GM04503 (cell line): ENCODE data around the gene VAPA.
A peak's percentile ranks its signal among the peaks of the same experiment; 100 is the strongest.
"Not testable (repeated sequence)": the region's sequence is repeated elsewhere in the genome, so short reads cannot be mapped to it uniquely, and the experiment has no call there.

Source experiments
- DNase-seq: peaks from one replicate; pipeline ENCODE4 v3.0.0-alpha.2; 2012; ENCODE audit warnings: low read depth

Gene VAPA

GRCh38 chr18:9886005-9886348 lies 27.8 kb upstream of the VAPA start:
- DNase-seq, result no peak

- no peak for DNase-seq
Measured at GRCh38 chr18:9887992-9888391, 25.8 kb upstream of the VAPA start.

GRCh38 chr18:9890196-9890595 lies 23.6 kb upstream of the VAPA start:
- peak; percentile 29 for DNase-seq

- DNase-seq, result no peak
Measured at GRCh38 chr18:9890957-9891356, 22.9 kb upstream of the VAPA start.

GRCh38 chr18:9891515-9891914 lies 22.3 kb upstream of the VAPA start:
- not testable (repeated sequence) for DNase-seq

GRCh38 chr18:9894454-9895068 lies 19.3 kb upstream of the VAPA start:
- DNase-seq, result no peak

GRCh38 chr18:9897129-9897528 lies 16.7 kb upstream of the VAPA start:
- no peak for DNase-seq

GRCh38 chr18:9897787-9898291 lies 16.0 kb upstream of the VAPA start:
- DNase-seq, result not testable (repeated sequence)

GRCh38 chr18:9898792-9899549 lies 14.8 kb upstream of the VAPA start:
- DNase-seq, result no peak

- DNase-seq, result not testable (repeated sequence)
Measured at GRCh38 chr18:9899550-9899930, 14.3 kb upstream of the VAPA start.

GRCh38 chr18:9900699-9901098 lies 13.1 kb upstream of the VAPA start:
- no peak for DNase-seq

GRCh38 chr18:9901377-9901776 lies 12.4 kb upstream of the VAPA start:
- DNase-seq, result no peak

- DNase-seq, result not testable (repeated sequence)
Measured at GRCh38 chr18:9902264-9902663, 11.6 kb upstream of the VAPA start.

- no peak for DNase-seq
Measured at GRCh38 chr18:9902832-9903231, 11.0 kb upstream of the VAPA start.

GRCh38 chr18:9905401-9905922 lies 8.4 kb upstream of the VAPA start:
- DNase-seq, result no peak

GRCh38 chr18:9906481-9906880 lies 7.3 kb upstream of the VAPA start:
- no peak for DNase-seq

- DNase-seq, result no peak
Measured at GRCh38 chr18:9907867-9908266, 5.9 kb upstream of the VAPA start.

- DNase-seq, result no peak
Measured at GRCh38 chr18:9910071-9910470, 3.7 kb upstream of the VAPA start.

- no peak for DNase-seq
Measured at GRCh38 chr18:9910661-9911060, 3.2 kb upstream of the VAPA start.

- DNase-seq, result no peak
Measured at GRCh38 chr18:9911226-9911625, 2.6 kb upstream of the VAPA start.

- not testable (repeated sequence) for DNase-seq
Measured at GRCh38 chr18:9912285-9912684, 1.5 kb upstream of the VAPA start.

GRCh38 chr18:9913151-9913525 lies 678 bp upstream of the VAPA start:
- DNase-seq, result no peak

- DNase-seq, result no peak
Measured at GRCh38 chr18:9914334-9914583, 443 bp downstream of the VAPA start.
